Activated T-helper 17 cell treated with anti-CD3 and anti-CD28 coated beads, Interleukin-2, amount 50 U/mL, for 72 hours (primary cell): ENCODE data around the gene CNIH3. TPM values are rescaled to one million over a fixed set of nuclear protein-coding genes. Genes with fewer than 3 reads are reported as not detected.

Experiments
- ATAC-seq: fragments of 150-1000 bp; cut with Tn5 transposase; replicated peaks from 2 replicates; pipeline ENCODE4 v1.10.0; 2021; ENCODE audit warnings: mild to moderate bottlenecking, moderate library complexity
- H3K27ac Mint-ChIP-seq: one replicate; pipeline ENCODE4 v1.8.0; 2022; ENCODE audit warnings: mixed read lengths
- H3K27me3 Mint-ChIP-seq: one replicate; pipeline ENCODE4 v1.8.0; 2022; ENCODE audit warnings: mixed read lengths
- H3K36me3 Mint-ChIP-seq: one replicate; pipeline ENCODE4 v1.8.0; 2022; ENCODE audit warnings: low read depth, mild to moderate bottlenecking, mixed read lengths
- H3K4me1 Mint-ChIP-seq: one replicate; pipeline ENCODE4 v1.8.0; 2022; ENCODE audit warnings: mixed read lengths
- H3K4me3 Mint-ChIP-seq: one replicate; pipeline ENCODE4 v1.8.0; 2022; ENCODE audit warnings: mild to moderate bottlenecking, mixed read lengths
- H3K9me3 Mint-ChIP-seq: one replicate; pipeline ENCODE4 v1.8.0; 2022; ENCODE audit warnings: mixed read lengths
- total RNA-seq, 2 donors: library from RNA; stranded (reverse); gene quantifications; one replicate each; pipeline ENCODE4 v1.2.3, GENCODE V29; 2022

The CNIH3 gene
- total RNA-seq, 2 donors from 2014 or later, result 1.4 to 3.0 TPM

DNA sequence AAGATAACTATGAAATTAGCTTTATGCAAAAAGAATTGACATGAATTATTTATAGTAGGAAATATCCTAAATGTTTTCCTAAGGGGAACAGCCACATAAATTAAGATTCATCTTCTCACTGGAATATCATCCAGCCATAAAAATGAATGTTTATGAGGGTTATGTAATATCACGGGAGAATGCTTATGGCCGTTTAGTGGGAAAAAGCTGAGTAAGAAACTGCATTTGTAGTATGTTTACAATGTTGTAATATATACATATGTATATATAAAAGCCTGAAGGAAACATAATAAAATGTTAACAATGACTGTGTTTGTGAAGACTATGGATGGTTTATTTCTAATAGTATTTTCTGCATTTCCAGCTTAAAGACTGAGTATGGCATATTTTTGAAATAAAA, 161.1 kb downstream of the CNIH3 start:
- no peak for ATAC-seq
- H3K36me3 Mint-ChIP-seq, result no peaks in the 10 kb centered on the region
- no peak overlapping the region for H3K27ac Mint-ChIP-seq
- H3K4me3 Mint-ChIP-seq, result no peak overlapping the region
- H3K9me3 Mint-ChIP-seq, result no peaks in the 10 kb centered on the region
- no peaks in the 10 kb centered on the region for H3K4me1 Mint-ChIP-seq
- H3K27me3 Mint-ChIP-seq, result peaks cover 10% of the 10 kb centered on the region

DNA sequence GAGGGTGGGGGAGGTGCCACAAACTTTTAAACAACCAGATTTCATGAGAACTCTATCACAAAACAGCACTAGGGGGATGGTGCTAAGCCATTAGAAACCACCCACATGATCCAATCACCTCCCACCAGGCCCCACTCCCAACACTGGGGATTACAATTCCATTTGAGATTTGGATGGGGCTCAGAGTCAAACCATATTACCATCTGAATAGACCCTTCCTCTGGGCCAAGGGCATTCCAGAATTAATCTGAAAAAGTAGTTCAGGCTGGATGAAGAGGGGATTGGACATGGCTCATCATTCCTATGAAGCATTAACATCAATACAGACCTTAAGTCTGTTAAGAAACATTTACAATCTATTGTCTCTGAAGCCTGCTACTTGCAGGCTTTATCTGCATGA, 163.4 kb downstream of the CNIH3 start:
- Mint-ChIP-seq H3K36me3 (no peaks in the 10 kb centered on the region), H3K4me1 (peaks cover 9% of the 10 kb centered on the region), H3K4me3 (no peak overlapping the region), H3K27ac (no peak overlapping the region), H3K27me3 (peaks cover 6% of the 10 kb centered on the region), H3K9me3 (no peaks in the 10 kb centered on the region)
- no peak for ATAC-seq

GRCh38 chr1:224780736-224781135, 164.6 kb downstream of the CNIH3 start:
- H3K27me3 Mint-ChIP-seq, result no peaks in the 10 kb centered on the region
- H3K27ac Mint-ChIP-seq, result no peak overlapping the region
- no peak overlapping the region for H3K4me3 Mint-ChIP-seq
- ATAC-seq, result no peak
- H3K36me3 Mint-ChIP-seq, result no peaks in the 10 kb centered on the region
- H3K4me1 Mint-ChIP-seq, result peaks cover 12% of the 10 kb centered on the region
- H3K9me3 Mint-ChIP-seq, result no peaks in the 10 kb centered on the region

- no peaks in the 10 kb centered on the region for H3K36me3 Mint-ChIP-seq
- H3K4me3 Mint-ChIP-seq, result no peak overlapping the region
- H3K27me3 Mint-ChIP-seq, result no peaks in the 10 kb centered on the region
- H3K9me3 Mint-ChIP-seq, result no peaks in the 10 kb centered on the region
- peaks cover 12% of the 10 kb centered on the region for H3K4me1 Mint-ChIP-seq
- H3K27ac Mint-ChIP-seq, result no peak overlapping the region
- no peak for ATAC-seq
Measured at GRCh38 chr1:224781800-224782199, 165.7 kb downstream of the CNIH3 start.

DNA sequence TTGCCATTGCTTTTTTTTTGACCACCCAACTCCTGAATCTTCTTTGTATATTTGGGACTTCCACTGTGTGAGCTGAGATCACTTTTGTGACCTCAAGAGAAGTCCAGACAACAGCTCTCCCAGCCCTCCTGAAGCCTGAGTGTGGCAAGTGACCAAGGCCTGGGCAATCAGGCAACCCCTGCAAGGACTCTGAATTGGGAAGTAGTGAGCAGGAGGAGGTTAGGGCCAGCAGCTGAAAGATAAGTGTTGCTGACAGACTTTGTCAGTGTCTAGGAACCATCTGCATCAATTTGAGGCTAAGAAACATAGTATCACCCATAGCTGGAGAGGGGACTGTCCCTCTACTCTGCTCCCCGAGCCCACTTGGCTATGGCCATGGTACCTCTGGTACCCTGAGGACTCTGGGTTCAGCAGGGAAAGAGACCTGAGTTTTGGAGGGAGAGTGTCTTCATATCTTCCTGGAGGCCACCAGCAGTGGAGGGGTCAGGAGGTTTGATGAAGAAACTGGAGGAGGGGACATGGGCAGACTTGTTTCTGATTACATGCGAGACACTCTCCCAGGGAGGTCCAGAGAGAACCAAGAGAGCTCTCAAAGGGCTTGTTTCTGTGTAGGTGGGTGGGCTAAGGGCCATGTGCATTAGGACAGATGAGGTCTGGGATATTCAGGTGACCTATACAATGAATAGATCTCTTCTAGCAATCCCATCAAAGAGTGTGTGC, 166.3 kb downstream of the CNIH3 start:
- no peak overlapping the region for H3K27ac Mint-ChIP-seq

DNA sequence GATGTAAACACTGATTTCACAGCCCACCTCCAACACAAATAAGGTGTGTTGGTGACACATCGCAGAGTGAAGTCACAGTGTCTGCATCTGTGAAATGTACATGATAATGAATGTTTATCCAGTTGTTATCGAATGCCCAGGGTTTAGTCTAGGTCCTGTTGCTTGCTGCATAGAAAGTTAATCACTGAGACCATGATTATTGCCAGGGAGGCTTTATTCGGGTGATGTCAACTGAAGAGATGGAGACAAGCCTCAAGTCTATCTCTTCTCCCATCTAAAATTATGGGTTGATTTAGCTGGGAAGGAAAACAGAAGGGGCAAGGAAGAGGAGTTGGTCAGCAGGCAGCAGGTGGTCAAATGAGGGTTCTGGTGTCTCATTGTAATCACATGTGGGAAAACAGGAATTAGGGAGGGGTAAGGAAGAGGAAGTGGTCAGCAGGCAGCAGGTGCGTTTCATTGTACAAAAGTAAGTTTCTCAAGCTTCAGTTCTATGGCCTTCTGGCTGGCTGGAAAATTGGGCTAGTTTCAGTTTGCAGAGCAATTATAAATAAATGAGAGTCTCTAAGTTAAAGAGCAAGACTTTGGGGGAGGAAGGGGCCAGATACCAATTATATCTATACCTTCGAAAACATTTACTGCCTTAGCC, 167.0 kb downstream of the CNIH3 start:
- ATAC-seq, result no peak
- no peak overlapping the region for H3K27ac Mint-ChIP-seq
- H3K36me3 Mint-ChIP-seq, result no peaks in the 10 kb centered on the region
- H3K27me3 Mint-ChIP-seq, result no peaks in the 10 kb centered on the region
- peaks cover 12% of the 10 kb centered on the region for H3K4me1 Mint-ChIP-seq
- H3K9me3 Mint-ChIP-seq, result no peaks in the 10 kb centered on the region
- no peak overlapping the region for H3K4me3 Mint-ChIP-seq

More for the DNA sequence above, 166.3 kb downstream of the CNIH3 start:
- no peaks in the 10 kb centered on the region for H3K9me3 Mint-ChIP-seq
- no peaks in the 10 kb centered on the region for H3K36me3 Mint-ChIP-seq
- H3K4me3 Mint-ChIP-seq, result no peak overlapping the region
- H3K27me3 Mint-ChIP-seq, result no peaks in the 10 kb centered on the region
- no peak for ATAC-seq
- peaks cover 12% of the 10 kb centered on the region for H3K4me1 Mint-ChIP-seq

DNA sequence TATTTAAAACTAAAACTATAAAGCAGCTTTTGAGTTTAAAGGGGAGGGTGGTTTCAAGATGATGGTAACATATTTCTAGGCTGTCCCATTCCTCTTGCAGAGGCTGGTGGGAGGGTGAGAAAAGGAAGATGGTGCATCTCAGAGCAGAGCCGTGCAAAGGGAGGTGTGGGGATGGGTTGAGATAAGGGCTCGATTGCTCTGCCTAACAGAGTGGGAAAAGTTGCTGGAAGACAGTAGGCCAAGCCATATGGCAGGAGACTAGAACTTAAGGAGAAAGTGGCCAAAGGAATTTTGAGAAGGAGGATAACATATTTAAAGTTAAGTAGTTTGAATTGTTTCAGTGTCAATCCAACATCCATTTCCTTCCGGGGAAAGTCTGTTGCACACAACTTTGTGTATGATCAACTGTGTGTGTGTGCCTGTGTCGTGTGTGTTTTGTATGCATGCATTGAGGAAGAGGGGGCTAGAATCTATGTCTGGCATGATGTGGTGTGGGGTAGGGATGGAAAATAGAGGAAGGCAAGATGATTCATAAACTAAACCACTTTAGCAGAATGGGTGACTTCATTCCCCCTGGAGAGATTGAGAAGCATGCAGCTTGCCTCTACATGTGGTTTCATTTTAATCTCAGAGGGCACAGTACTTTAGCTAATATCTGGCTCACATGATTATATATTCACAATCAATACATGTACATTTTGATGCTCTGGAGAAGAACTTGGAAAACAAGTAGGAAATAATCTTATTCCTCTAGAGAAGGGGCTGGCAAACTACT, 168.3 kb downstream of the CNIH3 start:
- Mint-ChIP-seq H3K9me3 (no peaks in the 10 kb centered on the region), H3K27ac (no peak overlapping the region), H3K36me3 (no peaks in the 10 kb centered on the region), H3K4me1 (peaks cover 12% of the 10 kb centered on the region), H3K4me3 (no peak overlapping the region), H3K27me3 (no peaks in the 10 kb centered on the region)
- ATAC-seq, result peak; percentile 28

DNA sequence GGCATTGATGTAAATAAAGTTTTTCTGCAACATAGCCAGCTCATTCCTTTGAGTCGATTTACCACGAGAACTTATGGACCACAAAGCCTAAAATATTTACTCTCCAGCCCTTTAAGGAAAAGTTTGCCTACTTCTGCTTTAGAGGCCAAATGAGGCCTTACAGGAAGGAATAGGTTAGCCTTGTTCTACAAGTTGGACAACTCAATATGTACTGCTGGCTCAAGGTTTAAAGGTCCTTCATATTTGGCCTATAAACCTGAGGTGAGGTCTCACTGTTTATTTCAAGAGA, 168.9 kb downstream of the CNIH3 start:
- no peaks in the 10 kb centered on the region for H3K27me3 Mint-ChIP-seq
- H3K36me3 Mint-ChIP-seq, result no peaks in the 10 kb centered on the region
- no peaks in the 10 kb centered on the region for H3K9me3 Mint-ChIP-seq
- H3K27ac Mint-ChIP-seq, result no peak overlapping the region
- peaks cover 12% of the 10 kb centered on the region for H3K4me1 Mint-ChIP-seq
- H3K4me3 Mint-ChIP-seq, result no peak overlapping the region
- ATAC-seq, result no peak

- no peak overlapping the region for H3K4me3 Mint-ChIP-seq
- peaks cover 12% of the 10 kb centered on the region for H3K4me1 Mint-ChIP-seq
- ATAC-seq, result no peak
- H3K27me3 Mint-ChIP-seq, result no peaks in the 10 kb centered on the region
- H3K9me3 Mint-ChIP-seq, result no peaks in the 10 kb centered on the region
- no peaks in the 10 kb centered on the region for H3K36me3 Mint-ChIP-seq
- H3K27ac Mint-ChIP-seq, result no peak overlapping the region
Measured at GRCh38 chr1:224785622-224786021, 169.5 kb downstream of the CNIH3 start.

GRCh38 chr1:224786533-224787250, 170.6 kb downstream of the CNIH3 start:
- H3K27ac Mint-ChIP-seq, result no peak overlapping the region
- no peak overlapping the region for H3K4me3 Mint-ChIP-seq
- H3K9me3 Mint-ChIP-seq, result no peaks in the 10 kb centered on the region
- H3K4me1 Mint-ChIP-seq, result peaks cover 12% of the 10 kb centered on the region
- ATAC-seq, result peak; percentile 65
- H3K36me3 Mint-ChIP-seq, result no peaks in the 10 kb centered on the region
- H3K27me3 Mint-ChIP-seq, result peaks cover 3% of the 10 kb centered on the region

GRCh38 chr1:224789311-224789710, 173.2 kb downstream of the CNIH3 start:
- no peaks in the 10 kb centered on the region for H3K9me3 Mint-ChIP-seq
- ATAC-seq, result no peak
- H3K4me1 Mint-ChIP-seq, result peaks cover 6% of the 10 kb centered on the region
- no peak overlapping the region for H3K27ac Mint-ChIP-seq
- no peak overlapping the region for H3K4me3 Mint-ChIP-seq
- no peaks in the 10 kb centered on the region for H3K36me3 Mint-ChIP-seq
- peaks cover 8% of the 10 kb centered on the region for H3K27me3 Mint-ChIP-seq

Other genes starting within 250 kb of the CNIH3 start
- gene WDR26, start 181.5 kb upstream of the CNIH3 start, total RNA-seq, result 100 to 1,000 TPM in 1 of 2 donors, 10 to 100 TPM in 1; 75.6 to 154 TPM